HepG2 (cell line): ENCODE results near the gene MKRN3. TPM values are rescaled to one million over a fixed set of nuclear protein-coding genes. Genes with fewer than 3 reads are reported as not detected.

Experiments
- ATAC-seq: fragments of 200-7000 bp; cut with Tn5 transposase; 3 replicates; pipeline ENCODE4 v1.9.1; 2020; ENCODE audit warnings: mild to moderate bottlenecking, moderate library complexity
- BruUV-seq: library from RNA; stranded (reverse); fragments of 400-500 nt; replicated peaks from 2 replicates; lab custom pipeline; 2021; lab: Mats Ljungman, UMichigan
- CTCF ChIA-PET: fragments of 300-600 bp; formaldehyde crosslinking; extraction: SDS; loops from one replicate; lab custom pipeline; 2021; ENCODE audit warnings: low total read pairs, inconsistent platforms, low intra/inter-chr PET ratio; lab: Yijun Ruan, JAX
- POLR2A ChIA-PET: fragments of 350-600 bp; sonication (Branson Sonifier 250); formaldehyde crosslinking; loops from one replicate; lab custom pipeline; 2020; ENCODE audit warnings: antibody characterized with exemption, inconsistent platforms; lab: Yijun Ruan, JAX
- DNase-seq: peaks from one replicate; pipeline ENCODE4 v3.0.0-alpha.2; 2015; ENCODE audit warnings: low spot score
- FAIRE-seq: peaks from 3 replicates; lab custom pipeline; 2011; peaks lifted over from hg19 to GRCh38; lab: Jason Lieb, UNC
- H2AFZ ChIP-seq: one replicate; pipeline ENCODE4 v1.6.1; 2011; ENCODE audit warnings: low read length, inconsistent platforms
- H3K27ac ChIP-seq: fragments of 300-600 bp; 3 replicates; pipeline ENCODE4 v1.8.0; 2011; ENCODE audit warnings: mixed run types, mild to moderate bottlenecking, mixed read lengths, low read length, inconsistent platforms; ENCODE audit not compliant: insufficient read depth; ENCODE audit errors: extremely low read length
- H3K27me3 ChIP-seq, 2 experiments: fragments of 200-600 bp in 1 of 2; 2 replicates in 1 of 2; 3 replicates in 1 of 2; pipeline versions ENCODE4 v1.6.0 to v1.8.0; 2011; ENCODE audit warnings: low read length in 2 of 2, mild to moderate bottlenecking in 2 of 2, moderate library complexity in 2 of 2, inconsistent platforms in 1 of 2; ENCODE audit not compliant: insufficient read depth in 2 of 2, control insufficient read depth in 1 of 2
- H3K36me3 ChIP-seq, 2 experiments: fragments of 200-600 bp in 1 of 2; replicated peaks in 1 of 2; 2 replicates in 1 of 2; 3 replicates in 1 of 2; pipeline versions ENCODE4 v1.5.1 to v1.8.0; 2011; ENCODE audit warnings: low read length in 2 of 2, inconsistent platforms in 1 of 2; ENCODE audit not compliant: insufficient read depth in 2 of 2, control insufficient read depth in 1 of 2
- H3K4me1 ChIP-seq: 2 replicates; pipeline ENCODE4 v1.5.1; 2012; ENCODE audit warnings: low read length, inconsistent platforms; ENCODE audit not compliant: insufficient read depth
- H3K4me2 ChIP-seq: 2 replicates; pipeline ENCODE4 v1.6.0; 2011; ENCODE audit warnings: low read depth, low read length, inconsistent platforms
- H3K4me3 ChIP-seq, 3 experiments: fragments of 200-600 bp in 1 of 3; sonication (generic), shearing (Covaris generic) in 1 of 3; replicated peaks in 1 of 3; 2 replicates each; pipeline ENCODE4 v1.5.1; 2011 to 2016; ENCODE audit warnings: low read length in 3 of 3, inconsistent platforms in 2 of 3, low read depth in 2 of 3, mild to moderate bottlenecking in 2 of 3, control low read depth in 1 of 3, mixed read lengths in 1 of 3; ENCODE audit not compliant: insufficient read depth in 1 of 3
- H3K79me2 ChIP-seq: one replicate; pipeline ENCODE4 v1.6.1; 2011; ENCODE audit warnings: low read length, inconsistent platforms; ENCODE audit not compliant: insufficient read depth
- H3K9ac ChIP-seq: 2 replicates; pipeline ENCODE4 v1.6.0; 2011; ENCODE audit warnings: mild to moderate bottlenecking, low read depth, low read length, inconsistent platforms; ENCODE audit not compliant: insufficient read depth
- H3K9me3 ChIP-seq: 2 replicates; pipeline ENCODE4 v1.5.1; 2012; ENCODE audit warnings: mild to moderate bottlenecking, low read length
- H4K20me1 ChIP-seq: 2 replicates; pipeline ENCODE4 v1.6.0; 2011; ENCODE audit warnings: inconsistent platforms, mild to moderate bottlenecking, low read length, moderate library complexity; ENCODE audit not compliant: insufficient read depth
- CEBPG ChIP-seq: IDR thresholded peaks from 2 replicates; pipeline ENCODE4 v1.6.1; 2016
- DNMT3B ChIP-seq: conservative IDR thresholded peaks from 2 replicates; pipeline ENCODE4 v1.6.1; 2016; ENCODE audit warnings: missing biosample characterization, control low read depth
- FOXK2 ChIP-seq: fragments of 450-650 bp; IDR thresholded peaks from 2 replicates; pipeline ENCODE4 v1.6.1; 2016
- KDM1A ChIP-seq: IDR thresholded peaks from 2 replicates; pipeline ENCODE4 v1.6.1; 2016; ENCODE audit warnings: missing compliant biosample characterization
- MBD4 ChIP-seq: IDR thresholded peaks from 2 replicates; pipeline ENCODE4 v1.6.1; 2012; ENCODE audit warnings: low read length, inconsistent platforms, borderline replicate concordance
- NFE2L1 ChIP-seq: sonication (generic); formaldehyde crosslinking; IDR thresholded peaks from 2 replicates; pipeline ENCODE4 v1.4.0; 2020; ENCODE audit warnings: missing genetic modification reagents, mild to moderate bottlenecking, borderline replicate concordance
- REL ChIP-seq: sonication (generic); formaldehyde crosslinking; conservative IDR thresholded peaks from 2 replicates; pipeline ENCODE4 v1.8.0; 2022; ENCODE audit warnings: mild to moderate bottlenecking, missing genetic modification reagents, moderate library complexity
- ZBTB42 ChIP-seq: sonication (generic); formaldehyde crosslinking; IDR thresholded peaks from 2 replicates; pipeline ENCODE4 v1.5.0; 2020; ENCODE audit warnings: mild to moderate bottlenecking, missing genetic modification reagents
- ZNF383 ChIP-seq: sonication (generic); formaldehyde crosslinking; IDR thresholded peaks from 2 replicates; pipeline ENCODE4 v1.4.0; 2020; ENCODE audit warnings: missing genetic modification reagents, mild to moderate bottlenecking, borderline replicate concordance
- ZNF552 ChIP-seq: sonication (generic); formaldehyde crosslinking; IDR thresholded peaks from 2 replicates; pipeline ENCODE4 v1.9.0; 2022; ENCODE audit warnings: missing genetic modification reagents, mild to moderate bottlenecking, borderline replicate concordance
- WGBS: methylation state at CpG from one replicate; pipeline ENCODE4 v1.1.6; 2017; ENCODE audit warnings: low lambda C conversion rate; 5-methylcytosine and 5-hydroxymethylcytosine counted together
- in situ Hi-C: cut with HindIII; loops from 2 replicates; pipeline ENCODE4 v1.10.0; 2017; ENCODE audit warnings: low pct_unique_long_range_greater_than_20kb; ENCODE audit not compliant: extremely low pct_ligation_motif_present
- intact Hi-C: fragments of 100-400 bp; cut with micrococcal nuclease; formaldehyde crosslinking; loops from one replicate; pipeline ENCODE4 v1.10.0; 2022; ENCODE audit not compliant: unreplicated experiment
- polyA plus RNA-seq, 8 experiments: library from polyadenylated mRNA; depleted of rRNA in 3 of 8; stranded (reverse) in 7 of 8; unstranded in 1 of 8; fragments of >200 nt; fragmentation: Illumina TruSeq in 4 of 8; extraction: Trizol in 4 of 8; gene quantifications; 2 replicates each; pipeline versions ENCODE4 v1.2.1 to v1.2.3, GENCODE V29; 2011 to 2016; ENCODE audit warnings: low read depth in 4 of 8, missing spikeins in 1 of 8, mixed read lengths in 1 of 8; ENCODE audit not compliant: insufficient read depth in 1 of 8
- total RNA-seq, 5 experiments: library from RNA; depleted of rRNA; stranded (reverse); fragments of >200 nt; fragmentation: Illumina TruSeq; extraction: Trizol; gene quantifications; 2 replicates each; pipeline ENCODE4 v1.2.3, GENCODE V29; 2016; ENCODE audit warnings: low read depth in 1 of 5
- TF ChIP-seq, protein P1 (sequence below): IDR thresholded peaks from 2 replicates; pipeline ENCODE4 v1.6.1; 2016; ENCODE audit warnings: missing compliant biosample characterization, missing genetic modification reagents, borderline replicate concordance
- TF ChIP-seq, protein P2 (sequence below): sonication (generic); formaldehyde crosslinking; IDR thresholded peaks from 2 replicates; pipeline ENCODE4 v1.4.0; 2020; ENCODE audit warnings: mild to moderate bottlenecking, missing genetic modification reagents

Gene MKRN3
- total and polyA plus RNA-seq, 2 of the 13 experiments (the other 11 are each of a cell fraction or from before 2014, with no cell fraction given) = 2.4 to 5.2 TPM

DNA sequence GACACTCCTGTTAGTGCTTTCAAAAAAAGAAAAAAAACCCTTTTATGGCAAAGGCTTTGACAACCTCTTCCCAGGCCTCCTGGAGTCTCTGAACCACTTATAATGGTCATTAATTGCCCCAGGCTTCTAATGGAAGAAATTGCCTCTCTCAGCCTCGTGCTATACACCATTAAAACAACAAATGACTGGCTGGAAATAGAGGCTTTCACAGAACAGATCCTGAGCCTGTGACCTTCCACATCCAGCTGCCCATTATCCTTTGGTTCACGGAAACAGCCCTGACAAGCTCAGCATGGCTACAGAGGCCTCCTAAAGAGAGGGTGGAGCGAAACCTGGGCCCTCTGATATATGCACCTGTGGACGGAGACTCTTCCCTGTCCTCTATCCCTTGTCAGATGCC is 26.8 kb upstream of the MKRN3 start:
- in situ Hi-C loops = no loop called here
- Histone ChIP-seq H3K9me3 (no peaks in the 10 kb centered on the region), H3K9ac (no peak overlapping the region), H3K36me3 (no peaks in the 10 kb centered on the region), H3K4me2 (no peak overlapping the region), H3K27ac (no peak overlapping the region), H3K27me3 (no peaks in the 10 kb centered on the region), H3K4me3 (no peak overlapping the region), H3K4me1 (no peaks in the 10 kb centered on the region), H3K79me2 (no peaks in the 10 kb centered on the region), H4K20me1 (no peaks in the 10 kb centered on the region), H2AFZ (no peak overlapping the region)
- 10% methylated on average over 3 of the region's 4 CpGs for WGBS
- ChIA-PET POLR2A (no interaction called here), CTCF (no interaction called here)
- ATAC-seq (no peak), DNase-seq (no peak), FAIRE-seq (no peak)
- no TSS peak for BruUV-seq
- intact Hi-C loops = loop anchor here (10.0 kb wide), 1 partner anchor 56 kb away; no protein-coding TSS in a partner anchor
- TF ChIP-seq MBD4 (no peak), NFE2L1 (CRISPR knock-in tag) (no peak), ZBTB42 (no peak), ZNF383 (CRISPR knock-in tag) (no peak), ZNF552 (no peak), REL (CRISPR knock-in tag) (no peak), FOXK2 (no peak), KDM1A (CRISPR knock-in tag) (no peak), DNMT3B (CRISPR knock-in tag) (no peak), CEBPG (CRISPR knock-in tag) (no peak)
- TF ChIP-seq, protein P1, sequence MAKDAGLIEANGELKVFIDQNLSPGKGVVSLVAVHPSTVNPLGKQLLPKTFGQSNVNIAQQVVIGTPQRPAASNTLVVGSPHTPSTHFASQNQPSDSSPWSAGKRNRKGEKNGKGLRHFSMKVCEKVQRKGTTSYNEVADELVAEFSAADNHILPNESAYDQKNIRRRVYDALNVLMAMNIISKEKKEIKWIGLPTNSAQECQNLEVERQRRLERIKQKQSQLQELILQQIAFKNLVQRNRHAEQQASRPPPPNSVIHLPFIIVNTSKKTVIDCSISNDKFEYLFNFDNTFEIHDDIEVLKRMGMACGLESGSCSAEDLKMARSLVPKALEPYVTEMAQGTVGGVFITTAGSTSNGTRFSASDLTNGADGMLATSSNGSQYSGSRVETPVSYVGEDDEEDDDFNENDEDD (CRISPR knock-in tag) = no peak
- TF ChIP-seq, protein P2, sequence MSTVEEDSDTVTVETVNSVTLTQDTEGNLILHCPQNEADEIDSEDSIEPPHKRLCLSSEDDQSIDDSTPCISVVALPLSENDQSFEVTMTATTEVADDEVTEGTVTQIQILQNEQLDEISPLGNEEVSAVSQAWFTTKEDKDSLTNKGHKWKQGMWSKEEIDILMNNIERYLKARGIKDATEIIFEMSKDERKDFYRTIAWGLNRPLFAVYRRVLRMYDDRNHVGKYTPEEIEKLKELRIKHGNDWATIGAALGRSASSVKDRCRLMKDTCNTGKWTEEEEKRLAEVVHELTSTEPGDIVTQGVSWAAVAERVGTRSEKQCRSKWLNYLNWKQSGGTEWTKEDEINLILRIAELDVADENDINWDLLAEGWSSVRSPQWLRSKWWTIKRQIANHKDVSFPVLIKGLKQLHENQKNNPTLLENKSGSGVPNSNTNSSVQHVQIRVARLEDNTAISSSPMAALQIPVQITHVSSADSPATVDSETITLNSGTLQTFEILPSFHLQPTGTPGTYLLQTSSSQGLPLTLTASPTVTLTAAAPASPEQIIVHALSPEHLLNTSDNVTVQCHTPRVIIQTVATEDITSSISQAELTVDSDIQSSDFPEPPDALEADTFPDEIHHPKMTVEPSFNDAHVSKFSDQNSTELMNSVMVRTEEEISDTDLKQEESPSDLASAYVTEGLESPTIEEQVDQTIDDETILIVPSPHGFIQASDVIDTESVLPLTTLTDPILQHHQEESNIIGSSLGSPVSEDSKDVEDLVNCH (CRISPR knock-in tag) = no peak
